ENCODE data around the gene FIBCD1.

FIBCD1 gene

DNA sequence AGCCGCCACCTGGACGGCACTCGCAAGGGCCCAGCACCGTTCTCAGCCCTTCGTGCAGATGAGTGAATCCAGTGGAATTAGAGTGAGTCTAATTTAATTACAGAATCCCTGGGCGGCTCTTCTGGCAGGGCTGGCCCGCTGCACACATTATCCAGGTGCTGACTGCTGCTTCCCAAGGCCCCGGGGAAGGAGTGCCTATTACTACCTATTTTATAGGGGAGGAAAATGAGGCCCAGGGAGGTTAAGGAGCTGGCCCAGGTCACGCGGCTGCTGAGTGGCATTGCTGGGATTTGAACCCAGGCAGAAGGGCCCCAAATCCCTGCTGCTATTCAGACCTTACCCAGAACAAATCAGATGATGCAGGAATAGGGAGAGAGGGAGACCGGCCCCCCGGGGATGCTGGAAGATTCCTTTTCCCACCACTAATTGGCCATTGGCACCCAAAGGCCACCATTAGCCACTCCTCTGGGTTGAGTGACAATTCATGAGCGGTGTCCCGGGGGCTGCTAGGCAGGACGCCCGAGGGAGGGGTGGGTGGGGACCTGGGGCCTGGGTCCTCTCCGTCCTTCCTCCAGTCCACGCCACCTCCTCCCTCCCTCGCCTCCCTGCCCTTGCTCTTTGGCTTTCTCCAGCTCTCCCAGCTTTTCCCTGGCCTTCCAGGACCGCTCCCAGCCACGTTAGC lies 32.2 kb downstream of the FIBCD1 start:
- no peak for DNase-seq (ENCODE audit: low spot score)

DNA sequence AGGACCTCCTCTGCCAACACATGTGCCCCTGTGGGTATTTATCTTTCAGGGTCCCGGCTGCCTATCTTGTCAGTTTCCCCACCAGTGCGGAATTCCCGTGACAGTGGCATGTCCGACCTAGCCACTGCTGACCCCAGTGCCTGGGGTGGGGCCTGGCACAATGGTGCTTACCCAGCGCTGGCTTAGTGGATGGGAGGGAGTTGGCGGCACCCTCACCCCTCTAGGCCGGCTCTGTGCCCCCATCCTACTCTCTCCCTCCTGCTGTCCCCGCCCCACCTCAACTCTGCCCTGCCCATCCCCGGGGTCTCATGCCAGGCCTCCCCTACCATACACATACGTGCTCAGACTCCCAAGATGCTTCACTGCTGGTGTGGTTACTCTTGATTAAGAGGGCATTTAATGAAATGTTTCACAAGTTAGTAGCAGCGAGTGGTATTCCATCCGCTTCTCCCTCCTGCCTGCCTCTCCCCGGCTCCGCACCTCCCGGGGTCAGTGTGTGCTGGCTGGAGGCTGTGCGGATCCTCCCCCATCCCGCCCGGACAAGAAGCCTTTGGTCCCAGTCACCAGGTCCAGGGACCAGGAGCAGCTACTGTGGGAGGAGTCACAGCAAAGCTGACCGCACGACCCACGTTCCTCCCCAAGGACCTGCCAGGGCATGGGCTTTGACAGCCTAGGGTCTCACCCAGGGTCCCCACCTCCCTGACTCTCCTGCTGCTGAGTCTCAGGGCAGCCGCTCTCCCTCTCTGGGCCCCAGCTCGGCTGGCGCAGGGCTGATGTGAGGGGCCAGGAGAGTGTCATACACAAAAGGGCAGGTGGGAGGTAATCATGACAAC lies 32.9 kb downstream of the FIBCD1 start:
- DNase-seq (ENCODE audit: low spot score): no peak

DNA sequence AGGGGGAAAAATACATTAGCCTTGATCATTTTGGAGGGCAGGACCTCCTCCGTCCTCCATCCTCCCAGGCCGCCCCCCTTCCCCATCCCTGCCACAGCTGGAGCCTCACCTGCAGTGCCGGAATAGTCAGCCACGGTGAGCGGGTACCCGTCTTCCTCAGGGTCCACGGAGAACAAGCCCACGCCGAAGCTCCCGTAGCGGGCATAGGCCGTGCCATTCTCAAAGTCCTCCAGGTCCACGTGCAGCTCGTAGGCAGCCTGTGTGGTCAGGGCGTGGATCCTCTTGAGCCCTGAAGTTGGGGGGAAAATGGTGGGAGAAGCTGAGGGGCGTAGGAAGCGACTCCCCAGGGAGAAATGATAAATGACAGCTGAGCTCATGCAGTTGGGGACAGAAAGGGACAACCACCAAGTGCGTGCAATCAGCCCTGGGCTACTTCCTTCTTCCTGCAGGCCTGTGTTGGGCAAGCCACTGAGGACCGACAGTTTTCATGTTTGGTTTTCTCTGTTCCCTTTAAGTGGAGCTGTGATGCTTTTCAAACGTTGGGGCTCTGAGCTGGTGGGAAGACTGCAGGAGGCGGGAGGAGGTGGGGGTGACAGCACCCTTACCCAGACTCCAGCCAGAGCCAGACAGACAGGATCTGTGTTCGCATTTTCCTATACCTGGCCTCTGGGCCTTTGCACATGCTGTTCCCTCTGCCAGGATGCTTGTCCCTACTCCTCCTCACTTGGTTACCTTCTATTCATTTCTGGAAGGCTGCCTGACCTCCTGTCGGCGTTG lies 33.7 kb downstream of the FIBCD1 start:
- no peak for DNase-seq (ENCODE audit: low spot score)

DNA sequence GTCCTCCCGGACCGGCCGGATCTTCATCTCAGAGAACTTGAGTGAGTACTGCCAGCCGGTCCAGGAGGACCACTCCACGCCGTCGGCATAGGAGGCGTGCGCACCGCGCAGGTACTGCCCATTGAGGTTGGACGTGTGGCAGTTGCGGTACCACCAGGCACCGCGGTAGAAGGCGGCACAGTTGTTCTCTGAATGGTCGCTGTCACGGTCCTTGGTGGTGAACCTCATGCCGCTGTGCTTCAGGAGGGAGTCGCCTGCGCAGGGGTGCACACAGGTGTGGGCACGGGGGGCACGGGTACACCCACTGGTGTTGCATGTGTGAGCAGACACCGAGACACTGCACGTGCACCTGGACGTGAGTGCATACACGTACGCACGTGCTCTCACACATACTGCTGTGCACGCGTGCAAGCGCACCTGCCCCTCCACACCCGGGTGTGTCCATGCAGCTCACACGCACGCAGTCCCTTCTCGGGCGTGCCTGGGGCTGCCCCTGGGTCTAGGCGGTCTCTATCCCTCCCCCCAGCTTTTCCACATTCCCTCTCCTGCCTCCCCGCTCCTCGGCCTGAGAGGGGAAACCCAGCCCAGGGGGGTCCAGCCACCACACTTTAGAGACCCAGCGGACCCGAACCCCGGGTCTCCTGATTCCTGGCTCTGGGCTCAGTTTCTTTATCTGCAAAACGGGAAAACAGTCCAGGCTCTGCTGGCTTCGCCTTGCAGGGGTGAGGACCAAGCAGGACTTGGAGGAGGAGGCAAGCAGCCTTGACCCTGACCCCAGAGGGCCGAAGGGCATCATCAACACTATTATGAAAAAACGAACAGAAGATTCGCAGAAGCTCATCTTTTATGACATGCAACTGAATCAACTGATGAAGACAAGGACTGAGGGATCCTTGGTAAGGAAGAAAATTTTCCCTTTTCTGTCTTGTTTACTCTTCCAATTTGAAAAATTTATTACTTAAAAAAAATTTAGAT lies 34.7 kb downstream of the FIBCD1 start:
- DNase-seq (ENCODE audit: low spot score): no peak

DNA sequence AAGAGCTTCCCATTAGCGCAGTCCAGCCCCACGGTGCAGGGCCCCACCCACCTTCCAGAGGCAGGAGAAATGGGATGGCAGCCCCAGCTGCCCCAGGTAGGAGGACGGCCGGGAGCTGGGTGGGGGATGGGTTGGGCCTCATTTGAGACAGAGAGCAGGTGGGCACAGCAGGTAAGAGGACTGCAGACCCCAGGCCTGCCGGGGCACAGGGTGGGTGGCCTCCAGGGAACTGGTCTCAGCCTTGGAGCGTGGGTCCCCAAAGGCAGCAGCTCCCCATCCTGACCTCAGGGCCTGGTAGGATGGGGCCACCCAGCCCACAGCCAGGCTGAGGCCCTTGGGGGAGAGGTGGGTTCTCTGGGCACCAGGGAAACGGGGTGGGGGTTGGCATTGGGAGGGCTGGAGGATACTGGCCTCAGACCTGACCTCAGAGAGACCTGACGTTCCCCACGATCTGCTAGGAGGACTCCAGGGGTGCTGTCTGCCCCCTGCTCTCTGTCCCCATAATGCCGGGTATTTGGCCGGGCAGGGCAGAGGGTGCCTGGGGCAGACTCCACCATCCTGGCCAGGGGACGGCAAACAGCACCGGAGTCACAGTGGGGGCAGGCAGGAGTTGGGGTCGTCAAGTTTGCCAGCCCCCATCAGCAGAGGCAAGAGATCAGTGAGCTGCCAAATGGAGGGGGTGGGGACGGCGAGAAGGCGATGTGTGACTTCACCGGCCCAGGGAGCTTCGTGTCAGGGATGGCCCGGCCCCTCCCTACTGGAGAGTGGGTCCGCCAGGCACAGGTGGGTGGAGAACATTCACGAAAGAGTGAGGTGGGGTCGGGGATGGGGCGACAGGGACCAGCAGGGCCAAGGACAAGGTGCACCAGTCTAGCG lies 35.6 kb downstream of the FIBCD1 start:
- no peak for DNase-seq (ENCODE audit: low spot score)

DNA sequence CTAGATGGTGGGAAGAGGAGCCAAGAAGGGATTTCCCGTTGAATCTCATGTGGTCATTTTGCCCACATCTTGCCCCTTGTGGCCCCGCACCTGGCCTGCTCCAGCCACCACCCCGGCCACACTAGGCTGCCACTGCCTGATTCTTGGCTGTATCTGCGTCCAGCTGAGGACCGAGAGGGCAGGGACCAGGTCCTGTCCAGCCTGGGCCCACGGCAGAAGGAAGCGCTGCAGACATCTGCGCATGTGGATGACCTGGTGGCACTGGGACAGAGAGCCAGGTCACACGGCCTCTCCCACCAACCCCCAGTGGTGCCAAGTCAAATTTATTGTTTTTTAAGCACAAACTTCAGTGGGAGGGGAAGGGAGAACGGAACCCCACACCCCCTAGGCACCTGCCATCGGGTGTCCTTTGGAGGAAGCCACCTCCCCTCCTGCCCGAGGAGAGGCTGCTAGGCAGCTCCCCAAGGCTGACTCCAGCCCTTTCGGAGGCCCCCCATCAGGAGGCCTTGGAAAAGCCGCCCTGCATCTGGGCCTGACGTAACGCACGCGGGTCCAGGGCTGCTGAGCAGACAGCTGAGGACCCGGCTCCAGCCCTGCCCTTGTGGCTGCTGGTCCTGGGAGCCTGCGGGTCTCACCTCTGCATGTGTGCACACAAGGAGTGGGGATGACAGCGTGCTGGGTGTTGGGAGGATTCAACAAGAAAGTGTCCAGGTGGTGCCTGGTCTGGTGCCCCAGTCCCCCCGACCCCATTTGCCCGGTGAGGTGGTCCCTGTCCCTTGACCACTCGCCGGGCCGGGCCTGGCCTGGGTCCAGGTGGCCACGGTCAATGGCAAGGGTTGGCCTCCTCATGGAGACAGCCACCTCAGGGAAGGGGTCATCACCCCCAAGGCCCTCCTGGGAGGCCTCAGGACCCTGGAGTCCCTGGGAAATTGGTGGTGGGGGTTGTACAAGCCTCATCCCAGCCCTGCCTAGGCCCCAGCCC lies 36.6 kb downstream of the FIBCD1 start:
- no peak for DNase-seq (ENCODE audit: low spot score)

DNA sequence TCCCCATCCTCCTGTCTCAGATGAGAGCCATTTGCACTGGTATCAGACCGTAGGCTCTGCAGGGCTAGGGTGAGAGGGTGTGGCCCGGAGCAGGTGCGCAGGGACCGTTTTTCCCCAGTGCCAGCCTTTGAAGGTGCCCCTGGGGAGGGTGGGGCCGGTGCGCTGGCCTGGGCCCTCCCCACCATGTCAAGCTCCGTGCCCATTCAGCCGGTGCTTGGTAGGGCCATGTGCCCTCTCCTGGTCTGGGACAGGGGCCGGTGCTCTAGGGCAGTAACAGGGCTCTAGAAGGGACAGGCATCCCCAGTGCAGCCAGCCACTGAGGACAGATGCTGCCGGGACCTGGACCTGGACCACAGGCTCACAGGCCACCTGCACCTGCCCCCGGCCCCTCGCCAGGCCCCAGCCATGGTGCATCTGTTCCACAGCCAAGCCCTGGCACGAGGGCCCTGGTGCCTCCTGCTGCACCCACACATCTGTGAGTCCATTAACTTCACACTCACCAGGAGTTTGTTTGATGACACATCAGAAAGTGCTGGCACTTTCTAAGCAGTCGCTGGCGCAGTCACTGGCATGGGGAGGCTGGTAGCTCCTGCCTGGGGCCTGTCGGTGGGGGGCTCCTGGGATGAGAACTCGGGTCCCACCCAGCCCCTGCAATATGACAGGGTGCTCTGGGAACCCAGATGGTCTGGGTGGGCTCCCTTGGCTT lies 37.4 kb downstream of the FIBCD1 start:
- no peak for DNase-seq (ENCODE audit: low spot score)

DNA sequence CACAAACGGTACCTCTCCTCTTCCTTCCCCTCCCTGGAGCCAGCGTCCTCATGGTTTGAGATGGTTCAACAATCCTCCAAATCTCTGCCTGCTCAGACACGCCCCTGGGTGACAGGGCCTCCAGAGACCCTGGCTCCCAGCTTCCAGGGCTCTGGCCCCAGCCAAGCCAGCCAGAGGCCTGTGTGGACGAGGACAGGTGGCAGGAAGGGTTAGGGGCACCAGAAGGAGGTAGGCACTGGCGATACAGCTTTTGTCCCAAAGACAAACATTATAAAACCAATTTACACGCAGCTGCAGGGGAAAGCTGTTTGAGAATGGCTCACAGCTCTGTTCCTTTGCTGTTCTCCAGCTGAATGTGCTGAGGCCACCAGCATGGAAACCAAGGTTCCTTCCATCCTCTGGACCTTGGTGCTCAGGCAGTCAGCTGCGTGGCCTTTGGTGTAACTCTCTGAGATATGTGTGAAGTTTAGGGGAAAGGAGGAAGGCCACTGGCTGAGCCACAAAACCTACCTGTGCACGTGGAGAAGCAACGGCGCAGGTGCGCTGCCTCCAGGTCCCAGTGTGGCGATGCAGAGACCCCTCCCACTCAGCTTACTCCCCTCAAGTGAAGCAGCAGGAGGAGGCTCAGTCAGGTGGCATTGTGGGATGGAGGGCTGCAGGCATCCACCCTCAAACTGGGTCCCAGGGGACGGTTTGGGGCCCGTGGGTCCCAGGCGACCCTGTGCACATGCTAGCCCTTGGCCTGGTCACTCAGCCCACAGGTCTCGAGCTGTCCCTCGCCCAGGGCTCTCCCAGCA lies 38.1 kb downstream of the FIBCD1 start:
- DNase-seq (ENCODE audit: low spot score): no peak

DNA sequence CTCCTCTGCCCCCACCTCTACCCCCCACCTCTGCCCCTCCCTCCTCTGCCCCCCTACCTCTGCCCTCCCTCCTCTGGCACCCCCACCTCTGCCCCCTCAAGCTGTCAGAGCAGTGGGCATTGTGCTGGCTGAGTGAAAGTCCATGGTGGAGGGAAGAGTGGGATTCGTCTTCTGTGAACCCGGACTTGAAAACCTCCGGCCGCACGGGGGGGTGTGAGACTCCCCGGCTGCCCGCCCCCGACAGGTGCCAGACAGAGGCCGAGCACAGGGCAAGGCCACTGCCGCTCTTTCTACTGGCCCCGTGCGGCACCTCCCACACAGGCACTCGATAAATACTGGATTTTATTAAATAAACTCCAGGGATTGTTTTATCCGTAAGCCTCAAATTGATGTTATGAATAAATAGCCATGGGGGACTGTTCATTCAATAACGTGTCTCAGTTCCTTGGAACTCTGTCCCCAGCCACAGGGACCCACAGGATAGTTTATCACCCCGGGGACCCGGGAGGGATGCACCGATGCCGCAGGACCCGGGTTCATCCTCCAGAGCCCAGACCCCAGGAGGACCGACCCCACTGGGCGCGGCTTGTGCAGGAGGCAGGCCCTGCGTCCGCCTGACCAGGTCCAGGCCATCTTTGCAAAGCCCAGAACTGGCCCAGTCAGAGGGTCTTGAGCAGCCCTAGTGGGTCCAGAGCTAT lies 39.8 kb downstream of the FIBCD1 start:
- no peak for DNase-seq (ENCODE audit: low spot score)

DNA sequence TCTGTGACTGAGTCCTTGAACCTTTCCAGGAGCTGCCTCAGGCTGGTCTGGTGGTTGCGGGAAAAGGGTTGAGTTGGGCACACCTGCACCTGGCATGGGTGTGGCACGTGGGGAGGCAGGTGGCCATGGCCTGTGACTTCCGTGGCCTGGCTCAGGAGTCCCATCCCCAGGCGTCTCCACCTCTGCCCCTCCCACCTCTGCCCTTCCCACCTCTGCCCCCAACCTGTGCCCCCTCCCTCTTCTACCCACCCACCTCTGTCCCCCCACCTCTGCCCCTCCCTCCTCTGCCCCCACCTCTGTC lies 40.5 kb downstream of the FIBCD1 start:
- no peak for DNase-seq (ENCODE audit: low spot score)

DNA sequence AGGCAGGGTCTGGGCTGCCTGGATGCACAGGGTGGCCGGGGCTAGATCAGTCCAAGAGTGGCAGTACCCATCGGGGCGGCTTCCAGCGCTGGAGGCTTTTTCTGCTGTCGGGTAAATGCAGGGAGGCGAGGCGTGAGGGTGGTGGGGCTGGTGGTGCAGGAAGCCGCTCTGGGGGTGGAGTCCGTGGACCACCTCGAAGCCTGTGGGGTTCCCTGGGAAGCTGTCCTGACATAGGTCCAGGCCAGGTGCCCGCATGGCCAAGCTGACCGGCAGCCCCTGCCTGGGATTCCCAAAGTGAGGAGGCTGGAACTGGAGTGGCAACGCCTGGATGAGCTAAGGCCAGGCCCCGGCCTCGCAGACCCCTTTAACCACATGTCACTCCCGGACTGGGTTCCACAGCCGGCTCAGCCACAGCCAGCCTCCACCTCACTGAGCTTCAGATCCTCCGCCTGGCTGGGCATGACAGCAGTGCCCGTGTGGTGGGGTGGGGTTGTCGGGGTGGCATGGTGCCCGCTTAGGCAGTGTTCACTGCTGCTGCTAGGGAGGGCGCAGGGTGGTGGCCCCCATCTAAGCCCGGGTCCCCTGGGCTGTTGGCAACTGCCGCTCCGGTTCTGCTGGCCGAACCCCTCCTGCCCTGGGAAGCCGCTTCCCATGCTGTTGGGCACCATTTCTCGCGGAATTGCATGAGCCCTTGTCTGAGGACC lies 41.0 kb downstream of the FIBCD1 start:
- no peak for DNase-seq (ENCODE audit: low spot score)

DNA sequence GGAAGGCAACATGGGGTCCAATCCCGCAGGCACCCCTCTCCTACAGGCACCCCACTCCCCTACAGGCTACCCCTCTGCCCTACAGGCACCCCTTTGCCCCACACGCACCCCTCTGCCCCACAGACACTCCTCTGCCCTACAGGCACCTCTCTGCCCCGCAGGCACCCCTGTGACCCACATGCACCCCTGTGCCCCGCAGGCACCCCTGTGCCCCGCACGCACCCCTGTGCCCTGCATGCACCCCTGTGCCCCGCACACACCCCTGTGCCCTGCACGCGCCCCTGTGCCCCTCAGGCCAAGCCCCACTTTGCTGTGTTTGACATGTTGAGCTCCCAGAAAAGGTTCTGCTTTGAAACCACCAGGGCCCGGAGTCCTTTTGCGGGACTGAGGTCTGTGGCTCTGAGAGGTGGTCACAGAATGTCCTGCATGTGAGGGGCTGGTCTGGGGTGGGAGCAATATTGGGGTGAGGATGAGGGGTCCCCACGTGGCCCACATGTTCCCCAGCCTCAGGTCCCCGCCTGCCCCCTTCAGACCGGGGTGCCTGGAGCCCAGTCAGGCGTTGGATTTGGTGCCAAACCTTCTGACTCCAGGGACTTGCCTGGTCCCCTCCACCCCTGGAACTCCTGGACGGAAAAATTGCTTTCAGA lies 41.8 kb downstream of the FIBCD1 start:
- no peak for DNase-seq (ENCODE audit: low spot score)

DNA sequence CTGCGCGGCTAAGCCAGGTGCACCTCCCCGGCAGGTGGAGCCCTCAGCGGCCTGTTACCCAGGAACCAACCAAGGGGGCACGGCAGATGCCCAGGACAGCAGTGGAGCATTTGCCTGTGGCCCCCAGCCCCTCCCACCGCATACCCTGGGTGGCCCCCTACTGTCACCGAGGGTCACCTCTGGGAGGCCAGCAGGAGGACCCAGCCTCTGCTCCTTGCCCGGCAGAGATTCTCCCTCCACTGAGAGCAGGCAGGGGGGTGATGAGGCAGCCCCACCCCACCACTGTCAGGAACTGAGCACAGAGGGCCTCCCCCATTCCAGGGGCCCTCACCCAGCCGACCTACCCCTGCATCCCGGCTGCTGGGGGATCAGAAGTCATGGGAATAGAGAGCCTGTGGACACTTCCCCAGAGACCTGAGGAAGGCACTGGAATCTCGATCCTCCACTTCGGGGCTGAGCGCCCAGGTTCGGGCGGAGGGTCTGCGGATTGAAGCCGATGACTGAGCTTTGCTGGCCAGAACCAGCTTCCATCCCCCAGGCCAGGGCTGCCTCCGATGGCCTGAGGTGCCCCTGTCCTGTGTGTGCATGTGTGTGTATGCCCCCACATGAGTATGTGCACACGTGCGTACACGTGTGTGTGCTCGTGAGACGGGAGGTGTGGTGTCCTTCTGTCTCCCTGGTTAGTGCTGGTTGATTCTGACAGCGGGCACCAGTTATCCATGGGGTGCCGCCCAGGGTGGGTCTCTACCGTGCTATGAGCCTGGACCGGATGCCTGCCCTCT lies 42.6 kb downstream of the FIBCD1 start, which contains the start of gene QRFP:
Gene QRFP, minus strand, starts transcription at position 580 of the 782 bp plus-strand sequence. CDS start 2,974 bp downstream, outside the sequence.
- no peak for DNase-seq (ENCODE audit: low spot score)

DNA sequence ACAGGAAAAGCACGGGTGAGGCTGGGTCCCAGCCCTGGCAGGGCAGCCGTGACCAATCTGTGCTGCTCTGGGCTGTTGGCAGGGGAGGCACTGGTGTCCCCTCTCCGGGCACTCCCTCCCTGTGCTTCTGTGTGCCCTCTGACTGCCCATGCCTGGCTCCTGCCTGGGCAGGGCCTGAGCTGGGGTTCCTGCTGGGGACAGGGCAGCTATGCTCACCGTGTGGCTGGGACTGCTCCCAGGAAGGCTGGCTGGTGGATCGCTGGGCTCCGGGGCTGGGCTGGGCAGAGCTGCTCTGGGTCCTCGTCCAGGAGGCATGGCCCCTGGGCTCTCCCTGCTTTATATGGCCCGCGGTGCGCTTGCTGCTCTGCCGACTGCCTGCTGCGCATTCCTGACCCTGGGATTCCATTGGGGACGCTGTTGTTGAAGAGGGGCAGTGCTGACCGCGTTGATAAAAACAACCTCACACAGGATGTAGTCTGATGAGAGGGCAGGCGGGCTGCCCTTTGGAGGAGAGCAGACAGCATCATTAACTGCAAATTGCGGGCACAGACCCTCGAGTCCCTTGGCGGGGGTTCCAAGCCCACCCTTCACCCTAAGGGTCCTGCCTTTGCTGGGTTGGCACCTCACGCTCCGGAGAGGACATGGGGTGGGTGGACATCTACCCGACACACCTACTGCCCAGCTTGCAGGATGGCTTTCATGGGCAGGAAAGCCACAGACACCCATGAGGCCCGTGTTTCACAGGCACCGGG lies 43.4 kb downstream of the FIBCD1 start:
- no peak for DNase-seq (ENCODE audit: low spot score)

DNA sequence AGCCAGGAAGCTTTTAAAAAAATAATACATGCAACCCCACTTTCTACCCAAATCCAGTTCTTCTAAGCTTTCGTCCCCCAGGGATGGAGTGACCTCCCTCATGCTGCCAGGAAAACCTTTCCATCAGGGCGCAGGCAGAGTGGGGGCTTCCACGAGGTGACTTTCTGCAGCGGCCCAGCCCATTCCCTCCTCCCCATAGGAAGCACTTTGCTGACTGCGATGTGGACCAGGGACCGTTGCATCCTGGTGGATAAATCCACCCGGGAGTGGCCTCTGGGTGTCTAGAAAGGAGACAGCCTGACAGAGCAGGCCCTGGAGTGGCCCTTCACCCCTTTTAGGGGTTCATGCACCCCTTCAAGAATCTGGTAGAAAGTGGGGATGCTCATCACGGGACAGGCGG lies 44.0 kb downstream of the FIBCD1 start:
- DNase-seq (ENCODE audit: low spot score): no peak
